Stimulated activated naive CD8-positive, alpha-beta T cell treated with anti-CD3 and anti-CD28 coated beads, Interleukin-15, amount 100 ng/mL, for 72 hours (primary cell): ENCODE data around the gene INPP4A.

ENCODE experiments used
- ATAC-seq: fragments of 150-1000 bp; cut with Tn5 transposase; 2 replicates; pipeline ENCODE4 v1.10.0; 2021; ENCODE audit warnings: mild to moderate bottlenecking, moderate library complexity
- DNase-seq, 2 donors: peaks; one replicate each; pipeline ENCODE4 v3.0.0; 2021 to 2022
- H3K27ac Mint-ChIP-seq, 2 donors: one replicate each; pipeline ENCODE4 v1.8.0; 2022; ENCODE audit warnings: mild to moderate bottlenecking in 2 of 2, mixed read lengths in 2 of 2, moderate library complexity in 2 of 2
- H3K27me3 Mint-ChIP-seq: one replicate; pipeline ENCODE4 v1.8.0; 2022; ENCODE audit warnings: mixed read lengths
- H3K4me1 Mint-ChIP-seq: one replicate; pipeline ENCODE4 v1.8.0; 2022; ENCODE audit warnings: mild to moderate bottlenecking, mixed read lengths
- H3K4me3 Mint-ChIP-seq, 2 donors: one replicate each; pipeline ENCODE4 v1.8.0; 2022; ENCODE audit warnings: mild to moderate bottlenecking in 2 of 2, mixed read lengths in 2 of 2, moderate library complexity in 1 of 2
- H3K9me3 Mint-ChIP-seq, 2 donors: one replicate each; pipeline ENCODE4 v1.8.0; 2022; ENCODE audit warnings: mixed read lengths in 2 of 2

INPP4A gene

DNA sequence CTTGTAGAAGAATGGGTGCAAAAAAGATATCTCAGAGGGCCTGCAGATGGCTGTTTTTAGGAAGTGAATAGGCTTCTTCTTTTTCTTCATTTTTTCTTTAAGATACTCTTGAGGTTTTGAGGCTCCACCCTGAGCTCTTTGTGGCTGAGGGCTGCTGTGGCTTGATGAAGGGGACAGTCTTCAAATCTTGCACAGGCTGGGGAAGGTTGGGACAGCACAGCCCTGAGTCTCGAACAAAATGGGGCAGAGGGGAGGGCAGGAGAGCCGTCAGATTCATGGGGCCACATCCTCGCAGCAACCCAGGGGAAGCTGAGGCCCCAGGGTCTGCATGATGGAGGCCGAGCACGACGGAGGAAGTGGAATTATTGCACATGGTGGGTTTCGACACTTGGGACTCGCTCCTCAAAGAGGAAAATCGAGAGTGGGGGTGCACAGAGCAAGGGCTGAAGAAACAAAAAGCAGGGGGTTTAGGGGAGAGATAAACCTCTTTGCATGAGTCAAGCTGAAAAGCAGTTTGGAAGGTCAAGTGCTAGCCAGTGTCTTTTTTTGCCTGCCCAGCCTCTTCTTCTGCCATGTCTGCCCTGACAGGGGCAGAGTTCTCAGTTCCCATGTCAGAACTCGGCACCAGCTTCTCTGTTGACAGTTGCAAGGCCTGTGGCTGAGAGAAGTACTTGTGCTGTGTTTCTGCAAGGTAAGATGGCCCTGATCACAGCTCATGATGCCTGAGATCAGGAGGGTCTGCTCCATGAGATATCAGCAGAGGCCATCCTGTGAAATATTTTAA, 19.5 kb downstream of the INPP4A start:
- peaks cover 92% of the 10 kb centered on the region for H3K4me1 Mint-ChIP-seq
- H3K9me3 Mint-ChIP-seq: no peaks in the 10 kb centered on the region
- peak; percentile 25 for ATAC-seq
- peak overlapping the region; percentile 87 to 89 for H3K27ac Mint-ChIP-seq
- no peaks in the 10 kb centered on the region for H3K27me3 Mint-ChIP-seq
- peak overlapping the region; percentile 70 to 78 for H3K4me3 Mint-ChIP-seq
- peak in 1 of 2 donors; percentile 44 for DNase-seq

DNA sequence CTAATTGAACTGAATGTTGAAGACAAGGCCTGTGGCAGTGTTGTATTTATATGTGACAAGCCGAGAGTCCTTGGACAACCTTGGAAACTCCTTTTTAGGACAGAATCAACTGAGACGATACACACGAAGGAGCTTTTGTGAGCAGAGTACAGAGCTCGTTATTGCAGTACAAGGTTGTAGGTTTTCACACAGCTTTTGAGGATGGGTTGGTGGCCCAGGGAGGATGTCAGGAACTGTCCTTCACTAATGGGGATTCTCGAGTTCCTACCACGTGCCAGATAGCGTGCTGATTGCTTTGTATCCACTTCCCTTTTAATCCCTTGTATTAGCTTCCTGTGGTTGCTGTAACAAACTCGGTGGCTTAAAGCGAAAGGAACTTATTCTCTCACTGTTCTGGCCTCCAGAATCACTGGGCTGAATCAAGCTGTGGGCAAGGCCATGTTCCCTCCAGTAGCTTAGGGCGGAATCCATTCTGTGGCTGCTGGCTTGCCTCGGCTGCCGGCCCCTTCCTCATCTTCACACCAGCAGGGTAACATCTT, 20.2 kb downstream of the INPP4A start:
- ATAC-seq (peak; percentile 47), DNase-seq (peak in 1 of 2 donors; percentile 47)
- H3K27me3 Mint-ChIP-seq: no peaks in the 10 kb centered on the region
- H3K27ac Mint-ChIP-seq: peak overlapping the region; percentile 75 to 89
- no peaks in the 10 kb centered on the region for H3K9me3 Mint-ChIP-seq
- peaks cover 92% of the 10 kb centered on the region for H3K4me1 Mint-ChIP-seq
- peak overlapping the region; percentile 70 to 78 for H3K4me3 Mint-ChIP-seq

DNA sequence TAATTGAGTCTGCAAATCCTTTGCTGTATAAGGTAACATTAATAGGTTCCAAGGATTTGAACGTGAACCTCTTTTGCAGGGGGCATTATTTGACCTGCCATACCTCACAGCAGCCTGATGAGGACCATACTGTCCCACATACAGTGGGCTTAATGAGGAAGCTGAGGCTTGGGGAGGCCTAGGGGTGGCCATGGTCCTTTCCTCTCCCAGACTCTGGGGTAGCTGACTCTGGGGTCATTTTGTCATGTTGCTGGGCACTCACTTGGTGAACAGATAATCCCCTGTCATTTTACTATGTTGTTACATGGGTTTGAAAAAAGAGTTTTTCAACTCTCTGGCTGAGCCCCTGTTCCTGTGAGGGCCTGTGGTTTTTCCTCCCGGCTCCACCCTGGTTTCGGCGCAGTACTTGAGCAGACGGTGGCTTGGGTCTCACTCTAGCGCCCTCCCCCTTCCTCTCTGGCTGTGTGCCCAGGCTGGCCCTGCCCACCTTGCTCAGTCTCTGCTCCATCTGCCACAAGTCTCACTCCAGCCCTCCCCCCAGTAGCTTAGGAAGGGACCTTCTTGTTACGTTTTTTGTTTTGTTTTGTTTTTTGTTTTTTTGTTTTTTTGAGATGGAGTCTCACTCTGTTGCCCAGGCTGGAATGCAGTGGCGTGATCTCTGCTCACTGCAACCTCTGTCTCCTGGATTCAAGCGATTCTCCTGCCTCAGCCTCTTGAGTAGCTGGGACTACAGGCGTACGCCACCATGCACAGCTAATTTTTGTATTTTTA, 21.0 kb downstream of the INPP4A start:
- Mint-ChIP-seq H3K4me3 (peak overlapping the region; percentile 70 to 78), H3K27me3 (no peaks in the 10 kb centered on the region), H3K9me3 (no peaks in the 10 kb centered on the region), H3K27ac (peak overlapping the region; percentile 75 to 89), H3K4me1 (peaks cover 92% of the 10 kb centered on the region)
- ATAC-seq: no peak
- peak in 1 of 2 donors; percentile 52 for DNase-seq

DNA sequence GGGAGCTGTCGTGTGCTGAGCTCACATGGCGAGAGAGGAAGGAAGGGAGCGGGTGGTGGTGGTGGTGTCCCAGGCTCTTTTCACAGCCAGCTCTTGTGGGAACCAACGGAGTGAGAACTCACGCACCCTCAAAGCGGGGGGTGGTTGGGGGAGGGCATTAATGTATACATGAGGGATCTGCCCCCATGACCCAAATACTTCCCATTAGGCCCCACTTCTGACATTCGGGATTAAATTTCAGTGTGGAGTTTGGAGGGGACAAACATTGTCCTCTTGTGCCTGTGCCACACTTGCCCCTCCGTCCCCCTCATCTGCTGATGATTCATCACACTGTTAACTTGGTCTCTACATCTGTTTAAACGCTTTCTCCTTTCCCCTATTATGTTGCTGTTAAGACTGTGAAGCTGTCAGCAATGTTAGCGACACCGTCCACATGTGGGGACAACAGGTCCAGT, 22.5 kb downstream of the INPP4A start:
- no peak for DNase-seq
- Mint-ChIP-seq H3K4me3 (peak overlapping the region; percentile 70 to 78), H3K27me3 (no peaks in the 10 kb centered on the region), H3K9me3 (no peaks in the 10 kb centered on the region), H3K27ac (peak overlapping the region; percentile 88 to 89), H3K4me1 (peaks cover 92% of the 10 kb centered on the region)
- no peak for ATAC-seq

DNA sequence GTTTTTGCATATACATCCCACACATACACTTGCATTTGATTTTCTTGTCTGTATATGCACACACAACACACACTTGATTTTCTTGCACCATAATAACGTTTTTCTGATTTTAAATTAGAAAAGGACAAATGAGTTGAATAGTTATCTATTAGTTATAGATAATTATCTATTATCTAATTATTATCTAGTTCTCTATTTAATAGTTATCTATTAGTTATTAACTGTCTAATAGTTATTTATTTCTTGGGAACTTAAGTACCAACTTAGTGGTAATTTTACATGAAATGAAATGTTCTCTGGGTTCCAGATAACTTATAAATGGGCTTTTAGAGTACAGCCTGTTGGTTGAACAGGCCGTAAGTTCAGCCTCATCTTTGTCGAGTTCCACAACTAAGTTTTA, 23.0 kb downstream of the INPP4A start:
- no peaks in the 10 kb centered on the region for H3K27me3 Mint-ChIP-seq
- ATAC-seq (no peak), DNase-seq (no peak)
- peaks cover 96% of the 10 kb centered on the region for H3K4me1 Mint-ChIP-seq
- H3K27ac Mint-ChIP-seq: no peak overlapping the region
- no peaks in the 10 kb centered on the region for H3K9me3 Mint-ChIP-seq
- peak overlapping the region; percentile 51 to 78 for H3K4me3 Mint-ChIP-seq

DNA sequence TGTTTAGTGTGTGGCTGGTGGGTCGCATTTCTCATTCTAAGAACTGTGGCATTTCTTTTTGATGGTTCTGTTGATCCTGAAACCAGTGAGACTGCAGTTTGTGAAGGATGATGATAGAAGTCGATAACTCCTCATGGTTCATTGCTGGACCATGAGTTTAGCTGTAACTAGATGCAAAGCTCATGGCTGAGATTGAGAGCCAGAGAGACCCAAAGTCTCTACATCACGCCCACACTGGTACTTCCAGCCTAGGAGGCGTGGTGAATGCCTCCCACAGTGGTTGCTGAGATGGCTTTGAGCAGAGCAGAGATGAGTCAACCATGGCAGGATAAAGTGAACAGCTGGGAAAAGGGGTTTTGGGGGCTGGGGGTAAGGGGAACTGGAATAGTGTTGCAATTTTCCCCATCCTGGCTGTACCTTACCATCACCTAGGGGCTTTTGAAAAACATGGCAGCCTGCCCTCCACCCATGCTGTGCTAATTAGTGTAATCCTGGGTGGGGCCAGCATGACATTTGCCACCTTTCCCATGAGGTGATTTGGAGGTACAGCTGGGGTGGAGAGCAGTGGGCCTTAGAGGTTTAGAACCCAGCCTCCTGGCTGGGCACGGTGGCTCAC, 24.1 kb downstream of the INPP4A start:
- ATAC-seq: peak; percentile 78
- Mint-ChIP-seq H3K9me3 (no peaks in the 10 kb centered on the region), H3K4me1 (peaks cover 96% of the 10 kb centered on the region), H3K27me3 (no peaks in the 10 kb centered on the region), H3K4me3 (peak overlapping the region; percentile 36 to 56), H3K27ac (peak overlapping the region in 1 of 2 donors; percentile 6)
- DNase-seq: peak; percentile 48 to 77

DNA sequence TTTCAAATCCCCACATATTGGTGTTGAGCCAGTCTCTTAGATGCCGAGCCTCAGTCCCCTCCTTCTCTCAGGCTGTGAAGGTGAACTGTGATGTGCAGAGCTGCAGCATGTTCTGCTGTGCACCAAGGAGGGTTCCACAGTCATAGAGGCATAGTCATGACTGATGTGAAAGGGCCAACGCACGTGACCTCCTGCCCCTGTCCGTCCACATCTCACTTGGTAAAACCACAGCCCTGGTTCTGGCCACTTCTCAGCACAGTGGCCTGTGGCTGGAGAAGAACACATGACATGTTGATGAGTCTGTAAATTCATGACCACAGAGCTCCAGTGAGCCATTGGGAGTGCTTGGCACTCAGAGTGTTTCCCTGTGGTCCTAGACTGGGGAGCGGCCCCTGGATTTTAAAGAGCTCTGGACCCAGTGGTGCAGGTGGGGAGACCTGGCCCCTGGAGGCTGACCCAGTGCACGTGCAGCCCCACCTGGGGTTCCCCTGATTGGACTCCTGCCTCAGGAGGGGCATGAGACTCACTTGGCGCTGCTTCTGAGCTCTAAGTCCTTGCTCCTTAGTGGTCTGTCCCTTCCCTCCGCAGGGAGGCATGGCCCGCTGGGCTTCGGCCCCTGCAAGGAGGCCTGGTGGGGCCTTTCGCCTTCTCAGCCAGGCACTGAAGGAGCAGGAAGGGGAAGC, 25.3 kb downstream of the INPP4A start:
- DNase-seq (no peak), ATAC-seq (no peak)
- H3K27me3 Mint-ChIP-seq: no peaks in the 10 kb centered on the region
- peaks cover 96% of the 10 kb centered on the region for H3K4me1 Mint-ChIP-seq
- H3K9me3 Mint-ChIP-seq: no peaks in the 10 kb centered on the region
- H3K27ac Mint-ChIP-seq: no peak overlapping the region
- H3K4me3 Mint-ChIP-seq: peak overlapping the region in 1 of 2 donors; percentile 60

DNA sequence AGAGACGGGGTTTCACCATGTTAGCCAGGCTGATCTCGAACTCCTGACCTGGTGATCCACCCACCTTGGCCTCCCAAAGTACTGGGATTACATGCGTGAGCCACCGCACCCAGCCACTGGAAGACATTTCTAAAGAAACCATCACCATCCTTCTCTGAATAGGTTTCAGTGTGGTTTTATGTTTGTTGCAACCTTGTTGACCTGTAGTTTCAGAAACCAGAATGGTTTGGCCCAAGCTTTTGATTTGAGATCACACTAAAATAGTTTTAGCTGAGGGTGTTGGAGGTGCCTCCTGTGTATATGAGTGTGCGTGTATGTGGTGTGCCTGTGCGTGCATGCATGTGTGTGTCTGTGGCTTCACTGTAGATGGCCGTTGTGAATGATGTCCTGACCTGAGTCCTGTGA, 26.2 kb downstream of the INPP4A start:
- H3K4me3 Mint-ChIP-seq: peak overlapping the region; percentile 44 to 60
- H3K27ac Mint-ChIP-seq: peak overlapping the region; percentile 84 to 85
- no peaks in the 10 kb centered on the region for H3K9me3 Mint-ChIP-seq
- peaks cover 96% of the 10 kb centered on the region for H3K4me1 Mint-ChIP-seq
- no peaks in the 10 kb centered on the region for H3K27me3 Mint-ChIP-seq
- peak in 1 of 2 donors; percentile 47 for DNase-seq
- peak; percentile 58 for ATAC-seq

DNA sequence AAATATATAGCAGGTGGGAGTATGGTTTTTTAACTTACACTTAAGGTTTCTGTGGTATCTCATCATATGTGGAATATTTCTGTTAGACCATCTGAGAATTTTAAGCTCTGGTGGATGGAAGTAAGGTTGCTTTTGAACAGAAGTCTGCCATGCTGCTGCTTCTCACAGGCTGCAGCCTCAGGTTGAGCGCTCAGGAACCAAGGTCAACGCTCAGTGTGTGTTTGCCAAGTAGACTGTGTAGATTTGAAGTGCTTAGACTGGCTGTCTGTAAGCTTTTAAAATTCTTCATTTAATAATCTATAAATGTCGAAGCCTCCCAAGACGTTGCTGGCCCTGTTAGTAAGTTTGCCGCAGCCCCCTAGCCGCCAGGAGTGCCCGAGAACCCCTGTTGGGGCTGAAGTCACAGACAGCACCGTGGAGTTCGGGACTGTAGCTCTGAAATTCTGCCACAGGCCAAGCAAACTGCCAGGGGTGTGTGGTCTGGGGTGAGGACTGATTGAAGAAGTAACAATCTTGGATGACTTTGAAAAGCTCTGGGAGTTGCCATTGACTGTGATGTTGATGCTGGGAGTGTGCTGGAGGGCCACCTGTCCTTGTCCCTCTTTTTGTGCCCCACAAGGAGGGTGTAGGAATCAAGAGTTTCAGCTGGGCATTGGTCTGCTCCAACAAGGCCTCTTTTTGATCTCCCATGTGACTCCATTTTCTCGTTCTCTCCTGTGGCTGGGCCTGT, 26.9 kb downstream of the INPP4A start:
- H3K27me3 Mint-ChIP-seq: no peaks in the 10 kb centered on the region
- H3K4me3 Mint-ChIP-seq: peak overlapping the region; percentile 44 to 60
- H3K4me1 Mint-ChIP-seq: peaks cover 96% of the 10 kb centered on the region
- no peaks in the 10 kb centered on the region for H3K9me3 Mint-ChIP-seq
- peak overlapping the region; percentile 84 to 85 for H3K27ac Mint-ChIP-seq
- DNase-seq: no peak
- ATAC-seq: no peak

DNA sequence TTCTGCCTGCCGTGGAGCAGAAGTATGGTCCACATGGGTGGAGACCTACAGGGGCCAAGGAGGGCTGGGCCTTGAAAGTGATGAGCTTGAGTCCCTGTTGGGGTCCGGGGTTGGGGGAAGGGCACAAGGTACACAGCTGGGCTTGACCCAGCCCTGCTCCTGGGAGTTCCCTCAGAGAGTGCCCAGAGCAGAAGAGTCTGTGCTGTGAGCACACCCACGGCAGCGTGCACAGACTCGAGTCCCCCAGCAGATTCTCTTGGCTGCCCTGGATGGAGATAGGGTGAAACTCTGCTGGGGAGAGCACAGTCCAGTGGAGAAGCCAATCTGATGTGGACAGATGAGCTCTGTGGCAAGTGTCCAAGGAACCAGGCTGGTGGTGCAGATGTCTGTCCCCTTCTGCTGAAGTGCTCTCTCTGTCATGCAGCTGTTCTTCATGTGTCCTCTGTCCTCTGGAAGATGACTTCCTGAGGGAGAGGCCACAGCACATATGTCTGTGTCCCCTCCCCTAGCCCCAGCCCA, 27.5 kb downstream of the INPP4A start:
- DNase-seq (no peak), ATAC-seq (no peak)
- H3K27me3 Mint-ChIP-seq: no peaks in the 10 kb centered on the region
- no peaks in the 10 kb centered on the region for H3K9me3 Mint-ChIP-seq
- H3K4me3 Mint-ChIP-seq: peak overlapping the region; percentile 9 to 60
- H3K27ac Mint-ChIP-seq: peak overlapping the region; percentile 44 to 76
- peaks cover 96% of the 10 kb centered on the region for H3K4me1 Mint-ChIP-seq

DNA sequence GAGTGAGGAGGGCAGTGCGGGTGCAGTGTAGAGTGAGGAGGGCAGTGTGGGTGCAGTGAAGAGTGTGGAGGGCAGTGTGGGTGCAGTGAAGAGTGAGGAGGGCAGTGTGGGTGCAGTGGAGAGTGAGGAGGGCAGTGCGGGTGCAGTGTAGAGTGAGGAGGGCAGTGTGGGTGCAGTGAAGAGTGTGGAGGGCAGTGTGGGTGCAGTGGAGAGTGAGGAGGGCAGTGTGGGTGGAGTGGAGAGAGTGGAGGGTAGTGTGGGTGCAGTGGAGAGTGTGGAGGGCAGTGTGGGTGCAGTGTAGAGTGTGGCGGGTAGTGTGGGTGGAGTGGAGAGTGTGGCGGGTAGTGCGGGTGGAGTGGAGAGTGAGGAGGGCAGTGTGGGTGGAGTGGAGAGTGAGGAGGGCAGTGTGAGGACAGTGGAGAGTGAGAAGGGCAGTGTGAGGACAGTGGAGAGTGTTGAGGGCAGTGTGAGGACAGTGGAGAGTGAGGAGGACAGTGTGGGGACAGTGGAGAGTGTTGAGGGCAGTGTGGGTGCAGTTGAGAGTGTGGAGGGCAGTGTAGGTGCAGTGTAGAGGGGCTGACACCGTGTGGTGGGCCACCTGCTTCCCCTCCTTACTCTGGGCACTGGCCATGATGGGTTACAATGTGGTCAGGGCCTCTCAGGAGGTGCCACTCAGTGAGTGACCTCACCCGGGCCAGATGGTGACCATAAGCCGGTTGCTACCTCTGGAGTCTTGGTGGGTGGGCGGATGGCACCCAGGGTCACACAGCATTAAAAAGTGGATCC, 28.5 kb downstream of the INPP4A start:
- Mint-ChIP-seq H3K9me3 (no peaks in the 10 kb centered on the region), H3K4me3 (peak overlapping the region; percentile 60 to 75), H3K27ac (peak overlapping the region; percentile 56 to 90), H3K27me3 (no peaks in the 10 kb centered on the region), H3K4me1 (peaks cover 100% of the 10 kb centered on the region)
- no peak for ATAC-seq
- no peak for DNase-seq

DNA sequence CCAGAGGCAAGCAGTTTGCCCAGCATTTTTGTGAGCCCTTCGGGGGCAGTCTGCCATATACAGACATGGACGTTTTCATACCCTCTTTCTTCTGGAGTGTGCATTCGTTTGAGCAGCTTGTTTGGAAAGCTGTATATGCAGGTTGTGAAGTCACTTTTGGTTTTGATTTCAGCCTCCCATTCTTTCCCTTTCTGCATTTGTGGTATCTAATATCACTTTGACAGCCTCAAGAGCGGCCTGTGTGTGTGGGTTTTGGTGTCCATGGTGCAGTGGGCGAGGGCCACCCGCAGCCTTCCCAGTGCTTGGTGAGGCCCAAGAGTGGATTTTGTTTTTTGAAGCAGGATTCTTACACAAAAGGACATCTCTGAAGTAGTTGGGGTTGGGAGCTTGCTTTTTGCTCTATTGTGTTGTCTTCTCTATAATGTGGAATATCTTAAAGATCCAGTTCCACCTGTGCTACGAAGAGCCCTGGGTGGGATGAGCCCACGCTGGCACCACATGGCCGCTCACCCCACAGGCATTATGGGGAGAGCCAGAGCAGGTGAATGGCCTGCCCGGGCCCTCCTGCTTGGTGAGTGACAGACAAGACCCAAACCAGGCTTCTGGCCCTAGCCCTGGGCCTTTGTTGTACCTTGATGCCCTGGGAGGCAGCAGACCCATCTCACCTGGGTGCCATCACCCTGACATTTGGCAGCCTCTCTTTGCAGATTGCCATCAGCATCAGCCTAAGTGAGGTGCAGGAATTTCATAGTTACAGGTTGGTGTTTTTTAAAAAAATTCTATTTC, 29.5 kb downstream of the INPP4A start:
- ATAC-seq (peak; percentile 46), DNase-seq (no peak)
- Mint-ChIP-seq H3K4me3 (peak overlapping the region; percentile 60 to 75), H3K9me3 (no peaks in the 10 kb centered on the region), H3K4me1 (peaks cover 100% of the 10 kb centered on the region), H3K27ac (peak overlapping the region in 1 of 2 donors; percentile 85), H3K27me3 (no peaks in the 10 kb centered on the region)
